IPS DF 4.7 (cell line): ENCODE data around the gene CD84.
"Not testable (repeated sequence)": the region's sequence is repeated elsewhere in the genome, so short reads cannot be mapped to it uniquely, and the experiment has no call there.

Experiments used
- DNase-seq: peaks from one replicate; pipeline ENCODE4 v3.0.0-alpha.2; 2013; ENCODE audit warnings: low spot score; ENCODE audit errors: extremely low read depth

The CD84 gene

GRCh38 chr1:160579216-160579701 lies at the start of gene CD84:
TSS of gene CD84 (minus strand) at chr1:160579496. CDS start at chr1:160579437, 59 bp downstream.
- DNase-seq: no peak

- no peak for DNase-seq
Measured at GRCh38 chr1:160628799-160629263, 49.5 kb upstream of the CD84 start.

- DNase-seq: not testable (repeated sequence)
Measured at GRCh38 chr1:160627677-160628289, 48.5 kb upstream of the CD84 start.

DNA sequence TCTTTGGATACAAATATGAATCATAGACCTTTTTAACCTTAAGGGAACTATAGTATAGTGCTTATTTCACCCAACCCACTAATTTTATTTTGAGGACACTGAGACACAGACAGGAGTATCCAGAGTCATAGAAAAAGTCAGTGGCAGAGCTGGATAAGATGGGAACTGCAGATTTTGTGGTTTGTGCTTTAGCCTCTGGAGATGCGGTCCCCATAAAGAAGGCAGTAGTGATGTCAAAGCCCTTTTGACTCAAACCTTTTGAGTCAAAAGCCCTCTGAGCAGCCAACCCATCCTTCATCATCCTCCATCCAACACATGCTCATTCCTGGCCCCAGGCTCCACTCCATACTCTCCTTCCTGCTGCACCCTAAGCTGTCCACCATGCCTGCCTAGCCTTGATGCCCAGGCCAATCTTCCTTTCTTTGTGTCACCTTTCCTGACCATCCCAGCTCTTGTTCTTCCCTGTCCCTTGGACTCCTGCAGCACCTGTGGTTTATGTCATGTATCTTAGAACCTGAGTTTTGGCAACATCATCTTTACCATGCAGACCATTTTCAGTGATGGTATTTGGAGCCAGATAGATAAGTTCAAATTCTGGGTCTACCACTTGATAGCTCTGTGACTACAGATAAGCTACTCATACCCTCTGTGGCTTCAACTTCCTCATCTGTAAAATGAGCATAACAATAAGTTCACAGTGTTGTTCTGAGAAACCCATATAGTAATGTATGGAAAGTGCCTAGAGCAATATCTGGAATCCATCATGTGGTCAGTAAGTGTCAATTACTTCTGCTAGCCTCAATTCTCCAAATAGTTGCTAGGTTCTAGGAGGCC lies 47.4 kb upstream of the CD84 start:
- no peak for DNase-seq

DNA sequence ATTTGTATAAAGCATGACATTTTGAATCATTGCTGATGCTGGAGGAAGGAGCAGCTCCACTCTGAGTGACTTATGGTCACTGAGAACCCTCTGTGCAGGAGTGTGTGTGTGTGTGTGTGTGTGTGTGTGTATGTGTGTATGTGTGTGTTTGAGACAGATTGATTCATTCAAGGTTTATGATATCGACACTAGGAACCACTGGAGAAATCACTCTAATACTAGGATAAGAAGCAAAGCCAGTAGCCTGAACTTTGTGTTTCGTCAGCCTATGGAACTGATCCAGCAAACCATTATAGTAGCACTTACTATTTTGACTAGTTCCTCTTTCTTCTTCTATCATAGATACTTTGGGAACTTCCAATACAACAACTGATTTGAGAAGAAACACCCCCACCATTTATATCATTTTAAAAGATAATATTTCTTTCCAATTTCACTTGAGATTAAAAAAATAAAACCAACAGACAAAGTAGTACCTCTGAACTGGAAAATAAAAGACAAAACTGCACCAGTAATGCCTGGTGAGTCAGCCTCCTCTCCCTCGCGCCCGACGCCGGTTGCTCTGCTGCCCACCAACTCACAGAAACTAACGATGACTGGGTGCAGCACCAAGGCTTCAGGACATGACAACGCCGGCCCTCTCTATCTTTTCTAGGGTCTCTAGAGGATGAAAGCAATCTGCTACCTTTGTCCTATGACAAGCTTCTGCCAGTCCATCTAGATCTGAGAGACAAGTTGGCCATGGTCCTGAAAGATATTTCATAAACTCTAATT lies 46.6 kb upstream of the CD84 start:
- DNase-seq: no peak

- DNase-seq: no peak
Measured at GRCh38 chr1:160625321-160625720, 46.0 kb upstream of the CD84 start.

DNA sequence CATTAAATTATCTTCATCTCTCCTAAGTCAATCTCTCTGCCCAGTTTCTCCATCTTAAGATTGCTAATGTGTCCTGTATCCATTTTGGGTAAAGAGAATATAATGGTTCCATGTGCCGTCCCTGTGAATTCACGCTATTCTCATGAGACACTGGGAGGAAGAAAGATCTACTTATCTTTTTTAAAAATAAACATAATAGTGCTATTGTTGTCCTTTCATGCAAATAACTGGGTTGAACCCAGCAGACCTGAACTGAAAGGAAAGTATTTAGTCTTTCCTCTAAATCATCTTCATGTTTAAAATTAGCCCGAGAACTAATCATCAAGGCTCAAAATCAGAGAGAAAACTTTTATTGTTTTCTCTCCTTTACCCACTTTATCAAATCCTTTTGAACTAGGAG lies 45.2 kb upstream of the CD84 start:
- DNase-seq: no peak

DNA sequence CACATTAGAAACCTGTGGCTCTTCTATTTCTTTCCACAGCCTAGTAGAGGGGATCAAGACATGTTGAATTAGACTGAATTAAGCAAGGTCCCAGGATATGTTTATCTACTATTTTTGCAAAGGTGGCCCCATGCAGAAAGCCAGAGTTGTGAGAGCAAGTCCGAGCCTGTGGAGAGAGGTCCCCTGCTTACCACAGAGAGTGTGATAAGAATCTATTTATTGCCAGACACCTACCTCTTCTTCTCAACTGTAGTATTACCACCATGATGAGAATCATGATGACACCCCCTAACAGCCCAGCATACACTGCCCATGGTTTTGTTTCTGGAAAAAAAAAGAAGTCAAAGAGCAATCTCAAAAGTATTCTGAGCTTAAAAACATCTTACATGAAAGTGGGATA lies 44.6 kb upstream of the CD84 start:
- DNase-seq: no peak

GRCh38 chr1:160623227-160623633 lies 43.9 kb upstream of the CD84 start:
- DNase-seq: no peak

DNA sequence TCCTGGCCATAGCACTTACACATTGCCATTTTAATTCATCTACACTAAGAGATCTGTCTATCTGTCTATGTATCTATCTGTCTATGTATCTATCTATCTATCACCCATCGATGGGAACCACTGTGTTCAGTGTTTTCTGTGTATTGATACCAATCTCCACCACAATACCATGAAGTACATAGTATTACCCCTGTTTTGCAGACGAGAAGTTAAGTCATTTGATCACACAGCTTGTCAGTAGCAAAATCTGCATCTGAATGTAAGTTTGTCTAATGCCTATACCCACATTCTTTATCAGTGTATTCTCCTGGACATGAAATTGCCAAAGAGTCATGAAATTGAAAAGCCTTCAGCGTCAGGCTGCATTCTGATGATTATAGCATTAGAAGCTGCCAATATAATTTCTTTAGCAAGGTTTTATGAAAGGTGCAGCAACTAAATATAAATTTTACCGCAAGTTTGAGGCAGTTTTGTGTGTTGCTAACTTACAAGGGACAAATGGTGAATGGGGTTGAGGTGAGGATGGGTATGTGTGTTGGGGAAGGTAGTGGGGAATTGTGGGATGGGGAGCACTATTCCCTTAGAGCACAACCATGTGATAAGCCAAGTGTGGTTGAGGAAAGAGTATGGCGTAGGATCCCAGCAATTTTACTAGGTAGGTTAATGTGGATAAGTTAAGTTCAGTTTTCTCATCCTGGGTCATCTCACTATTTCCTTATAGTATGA lies 43.4 kb upstream of the CD84 start:
- DNase-seq: no peak

GRCh38 chr1:160621633-160622413 lies 42.5 kb upstream of the CD84 start:
- DNase-seq: no peak

- DNase-seq: no peak
Measured at GRCh38 chr1:160620942-160621632, 41.8 kb upstream of the CD84 start.

DNA sequence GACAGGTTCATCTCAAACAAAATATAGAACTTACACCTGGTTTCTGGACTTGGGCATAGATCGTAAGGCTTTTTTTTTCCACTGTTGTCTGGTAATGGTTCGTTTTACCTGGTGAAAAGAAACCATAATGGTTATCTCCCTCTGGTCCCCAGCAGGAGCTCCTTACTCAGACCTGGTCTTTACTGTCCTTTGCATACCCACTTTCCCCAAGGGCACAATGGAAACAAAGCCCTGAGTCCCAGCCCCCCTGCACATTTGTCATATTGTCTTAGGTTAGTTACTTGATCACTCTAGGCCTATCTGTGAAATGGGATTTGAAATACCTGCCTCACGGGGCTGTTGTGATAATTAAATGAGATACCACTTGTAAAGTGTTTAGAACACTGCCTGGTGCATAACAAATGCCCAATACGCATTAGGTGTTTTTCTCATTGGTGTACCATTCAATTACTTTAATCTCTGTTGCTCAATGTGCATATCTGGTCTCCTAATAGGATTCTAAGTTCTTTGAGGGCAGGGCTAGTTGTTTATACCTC lies 40.5 kb upstream of the CD84 start:
- no peak for DNase-seq

- no peak for DNase-seq
Measured at GRCh38 chr1:160618763-160619274, 39.5 kb upstream of the CD84 start.

DNA sequence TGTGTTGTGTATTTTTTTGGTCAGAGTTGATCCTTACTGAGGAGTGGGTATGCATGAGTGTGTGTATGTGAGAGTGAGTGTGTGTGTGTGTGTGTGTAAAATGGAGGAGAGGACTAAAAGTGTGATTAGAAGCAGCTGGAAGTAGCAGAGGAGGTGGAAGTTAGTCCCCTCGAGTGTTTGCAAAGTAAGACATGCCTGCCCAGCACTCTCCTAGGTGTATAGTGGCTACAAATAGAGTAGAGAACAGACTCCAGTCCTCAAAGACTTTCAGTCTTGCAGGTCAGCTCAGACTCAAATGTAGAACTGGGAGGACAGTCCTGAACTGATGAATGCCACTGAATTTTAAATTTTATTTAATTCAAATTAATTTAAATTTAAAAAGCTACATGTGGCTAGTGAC lies 39.0 kb upstream of the CD84 start:
- no peak for DNase-seq

- DNase-seq: no peak
Measured at GRCh38 chr1:160615660-160616059, 36.4 kb upstream of the CD84 start.

GRCh38 chr1:160614410-160614809 lies 35.1 kb upstream of the CD84 start:
- no peak for DNase-seq

- no peak for DNase-seq
Measured at GRCh38 chr1:160612613-160613218, 33.4 kb upstream of the CD84 start.
